ENCODE measurements around the gene SELENOF. TPM values are rescaled to one million over a fixed set of nuclear protein-coding genes. Genes with fewer than 3 reads are reported as not detected.

The SELENOF gene
- total and polyA plus RNA-seq, 2 donors from 2014 or later: 207 to 239 TPM

DNA sequence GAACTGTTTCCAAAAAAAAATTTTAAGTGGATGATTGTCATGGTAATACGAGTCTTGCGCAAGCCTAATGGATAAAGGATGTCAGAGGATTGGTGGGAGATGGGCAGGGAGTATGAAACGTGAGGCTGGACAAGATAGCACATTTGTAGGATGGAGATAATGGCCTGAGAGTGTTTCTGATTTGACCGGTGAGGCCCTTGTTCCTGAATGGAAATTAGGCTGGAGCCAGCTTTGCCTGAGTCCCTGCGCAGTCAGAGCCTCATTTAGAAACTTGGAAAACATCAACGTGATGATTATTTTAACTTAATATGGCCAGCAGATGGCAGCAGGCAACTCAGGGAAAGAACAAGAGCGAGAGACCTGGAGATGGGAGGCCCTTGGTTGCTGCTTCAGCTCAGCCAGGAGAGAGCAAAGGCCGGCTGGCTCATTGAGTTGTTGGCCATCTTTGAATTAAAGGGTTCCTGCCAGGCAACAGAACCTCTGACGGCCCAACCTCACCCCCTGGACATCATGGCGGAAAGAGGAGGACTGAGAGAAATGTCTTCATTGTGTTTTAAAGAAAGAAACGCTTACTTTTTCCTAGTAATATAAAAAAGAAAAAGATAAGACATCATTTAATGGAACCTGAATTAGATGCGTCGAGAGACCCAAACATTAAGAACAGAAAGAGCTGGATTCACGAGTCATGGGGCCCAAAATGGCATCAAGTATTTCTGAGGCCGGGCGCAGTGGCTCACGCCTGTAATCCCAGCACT, 80.3 kb downstream of the SELENOF start:
- FAIRE-seq: peak; percentile 76
- Histone ChIP-seq H3K4me3 (ENCODE audit: low read length in 3 of 3) (peak overlapping the region in 1 of 3 donors; percentile 4), H3K9ac (ENCODE audit: low read length in 3 of 3) (no peak overlapping the region), H3K36me3 (ENCODE audit: control insufficient read depth in 2 of 3, insufficient read depth in 3 of 3, low read length in 3 of 3) (no peaks in the 10 kb centered on the region), H3K27me3 (ENCODE audit: control insufficient read depth, insufficient read depth, low read length) (no peaks in the 10 kb centered on the region), H3K27ac (ENCODE audit: low read depth in 2 of 2, low read length in 2 of 2) (no peak overlapping the region), H3K4me1 (ENCODE audit: control insufficient read depth in 2 of 3, insufficient read depth in 2 of 3, low read depth in 1 of 3, low read length in 3 of 3) (no peaks in the 10 kb centered on the region), H3K9me3 (ENCODE audit: control insufficient read depth in 2 of 3, insufficient read depth in 1 of 3, low read length in 3 of 3) (no peaks in the 10 kb centered on the region)
- intact Hi-C loops (cut with DNase I): loop anchor here (10.0 kb wide), 1 partner anchor 251 kb away; no protein-coding TSS in a partner anchor
- TF ChIP-seq, protein P1, sequence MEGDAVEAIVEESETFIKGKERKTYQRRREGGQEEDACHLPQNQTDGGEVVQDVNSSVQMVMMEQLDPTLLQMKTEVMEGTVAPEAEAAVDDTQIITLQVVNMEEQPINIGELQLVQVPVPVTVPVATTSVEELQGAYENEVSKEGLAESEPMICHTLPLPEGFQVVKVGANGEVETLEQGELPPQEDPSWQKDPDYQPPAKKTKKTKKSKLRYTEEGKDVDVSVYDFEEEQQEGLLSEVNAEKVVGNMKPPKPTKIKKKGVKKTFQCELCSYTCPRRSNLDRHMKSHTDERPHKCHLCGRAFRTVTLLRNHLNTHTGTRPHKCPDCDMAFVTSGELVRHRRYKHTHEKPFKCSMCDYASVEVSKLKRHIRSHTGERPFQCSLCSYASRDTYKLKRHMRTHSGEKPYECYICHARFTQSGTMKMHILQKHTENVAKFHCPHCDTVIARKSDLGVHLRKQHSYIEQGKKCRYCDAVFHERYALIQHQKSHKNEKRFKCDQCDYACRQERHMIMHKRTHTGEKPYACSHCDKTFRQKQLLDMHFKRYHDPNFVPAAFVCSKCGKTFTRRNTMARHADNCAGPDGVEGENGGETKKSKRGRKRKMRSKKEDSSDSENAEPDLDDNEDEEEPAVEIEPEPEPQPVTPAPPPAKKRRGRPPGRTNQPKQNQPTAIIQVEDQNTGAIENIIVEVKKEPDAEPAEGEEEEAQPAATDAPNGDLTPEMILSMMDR (IDR thresholded peaks at IDR 0.05; ENCODE audit: borderline replicate concordance, extremely low read depth, insufficient read depth): peak; percentile 75
- peak; percentile 67 to 95 (median 77) for DNase-seq

DNA sequence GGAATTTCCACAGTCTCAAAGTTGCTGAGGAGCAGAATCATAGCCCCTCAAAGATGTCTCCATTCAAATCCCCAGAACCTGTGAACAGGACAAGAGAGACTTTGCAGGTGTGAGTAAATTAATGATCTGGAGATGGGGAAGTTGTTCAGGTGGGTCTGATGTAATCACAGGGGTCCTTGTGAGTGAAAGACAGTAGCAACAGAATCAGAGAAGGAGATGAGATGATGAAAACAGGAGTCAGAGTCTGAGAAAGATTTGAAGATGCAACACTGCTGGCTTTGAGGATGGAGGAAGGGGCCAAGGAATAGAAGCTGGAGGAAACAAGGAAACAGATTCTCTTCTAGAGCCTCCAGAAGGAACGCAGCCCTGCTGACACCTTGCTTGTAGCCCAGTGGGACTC, 81.5 kb downstream of the SELENOF start:
- H3K27ac ChIP-seq (ENCODE audit: low read depth in 2 of 2, low read length in 2 of 2): no peak overlapping the region
- no peaks in the 10 kb centered on the region for H3K27me3 ChIP-seq (ENCODE audit: control insufficient read depth, insufficient read depth, low read length)
- H3K4me3 ChIP-seq (ENCODE audit: low read length in 3 of 3): no peak overlapping the region
- H3K9me3 ChIP-seq (ENCODE audit: control insufficient read depth in 2 of 3, insufficient read depth in 1 of 3, low read length in 3 of 3): no peaks in the 10 kb centered on the region
- TF ChIP-seq, protein P1 (IDR thresholded peaks at IDR 0.05; ENCODE audit: borderline replicate concordance, extremely low read depth, insufficient read depth): no peak
- H3K36me3 ChIP-seq (ENCODE audit: control insufficient read depth in 2 of 3, insufficient read depth in 3 of 3, low read length in 3 of 3): no peaks in the 10 kb centered on the region
- FAIRE-seq: no peak
- H3K9ac ChIP-seq (ENCODE audit: low read length in 3 of 3): no peak overlapping the region
- DNase-seq: no peak
- no peaks in the 10 kb centered on the region for H3K4me1 ChIP-seq (ENCODE audit: control insufficient read depth in 2 of 3, insufficient read depth in 2 of 3, low read depth in 1 of 3, low read length in 3 of 3)
- intact Hi-C loops (cut with DNase I): loop anchor here (10.0 kb wide), 1 partner anchor 252 kb away; no protein-coding TSS in a partner anchor

DNA sequence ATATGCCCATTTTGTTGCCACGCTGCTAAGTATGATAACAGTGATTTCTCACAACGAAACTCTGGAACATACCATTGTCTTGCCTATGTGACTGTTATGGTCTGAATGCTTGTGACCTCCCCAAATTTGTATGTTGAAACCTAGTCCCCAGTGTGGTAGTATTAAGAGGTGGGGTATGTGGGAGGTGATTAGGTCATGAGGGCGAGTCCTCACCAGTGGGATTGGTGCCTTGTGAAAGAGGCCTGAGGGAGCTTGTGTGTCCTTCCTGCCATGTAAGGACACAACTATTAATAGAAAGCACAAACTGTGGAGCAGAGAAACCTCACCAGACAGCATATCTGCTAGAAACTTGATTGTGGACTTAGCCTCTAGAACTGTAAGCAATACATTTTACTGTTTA, 84.6 kb downstream of the SELENOF start:
- no peak for FAIRE-seq
- intact Hi-C loops (cut with DNase I): no loop called here

More for the DNA sequence above, 84.6 kb downstream of the SELENOF start:
- H3K27ac ChIP-seq (ENCODE audit: low read depth in 2 of 2, low read length in 2 of 2): no peak overlapping the region
- H3K4me1 ChIP-seq (ENCODE audit: control insufficient read depth in 2 of 3, insufficient read depth in 2 of 3, low read depth in 1 of 3, low read length in 3 of 3): no peaks in the 10 kb centered on the region
- no peaks in the 10 kb centered on the region for H3K36me3 ChIP-seq (ENCODE audit: control insufficient read depth in 2 of 3, insufficient read depth in 3 of 3, low read length in 3 of 3)
- DNase-seq: no peak
- H3K27me3 ChIP-seq (ENCODE audit: control insufficient read depth, insufficient read depth, low read length): no peaks in the 10 kb centered on the region
- H3K4me3 ChIP-seq (ENCODE audit: low read length in 3 of 3): no peak overlapping the region
- no peak overlapping the region for H3K9ac ChIP-seq (ENCODE audit: low read length in 3 of 3)
- no peaks in the 10 kb centered on the region for H3K9me3 ChIP-seq (ENCODE audit: control insufficient read depth in 2 of 3, insufficient read depth in 1 of 3, low read length in 3 of 3)
- TF ChIP-seq, protein P1 (IDR thresholded peaks at IDR 0.05; ENCODE audit: borderline replicate concordance, extremely low read depth, insufficient read depth): no peak

Measured in kidney (tissue), 14 donors.